NCI-H1436 treated with DMSO at 0.1 percent for 48 hours (cell line): ENCODE data around the gene TMEM37.

Experiments used
- DNase-seq: peaks from one replicate; lab custom pipeline; 2025; lab: John Stamatoyannopoulos, UW

TMEM37 gene

DNA sequence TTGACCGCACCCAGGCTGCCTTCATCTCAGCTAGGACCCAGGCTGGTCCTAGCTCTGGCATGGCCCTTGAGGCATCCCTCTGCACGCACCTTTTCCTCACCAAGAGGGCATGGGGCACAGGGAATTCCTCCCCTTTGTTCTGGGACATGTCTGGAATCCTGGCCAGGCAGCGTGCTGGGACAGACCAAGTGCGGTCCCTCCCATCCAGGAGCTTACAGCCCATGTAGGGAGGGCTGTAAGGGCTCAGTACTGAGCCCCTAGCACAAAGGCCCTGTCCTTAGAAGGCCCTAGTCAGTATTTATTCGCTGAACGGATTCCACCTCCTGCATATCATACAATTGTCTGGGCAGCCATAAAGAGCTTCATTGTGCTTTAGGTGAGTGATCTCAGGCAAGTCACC, 3.0 kb downstream of the TMEM37 start:
- DNase-seq = no peak

DNA sequence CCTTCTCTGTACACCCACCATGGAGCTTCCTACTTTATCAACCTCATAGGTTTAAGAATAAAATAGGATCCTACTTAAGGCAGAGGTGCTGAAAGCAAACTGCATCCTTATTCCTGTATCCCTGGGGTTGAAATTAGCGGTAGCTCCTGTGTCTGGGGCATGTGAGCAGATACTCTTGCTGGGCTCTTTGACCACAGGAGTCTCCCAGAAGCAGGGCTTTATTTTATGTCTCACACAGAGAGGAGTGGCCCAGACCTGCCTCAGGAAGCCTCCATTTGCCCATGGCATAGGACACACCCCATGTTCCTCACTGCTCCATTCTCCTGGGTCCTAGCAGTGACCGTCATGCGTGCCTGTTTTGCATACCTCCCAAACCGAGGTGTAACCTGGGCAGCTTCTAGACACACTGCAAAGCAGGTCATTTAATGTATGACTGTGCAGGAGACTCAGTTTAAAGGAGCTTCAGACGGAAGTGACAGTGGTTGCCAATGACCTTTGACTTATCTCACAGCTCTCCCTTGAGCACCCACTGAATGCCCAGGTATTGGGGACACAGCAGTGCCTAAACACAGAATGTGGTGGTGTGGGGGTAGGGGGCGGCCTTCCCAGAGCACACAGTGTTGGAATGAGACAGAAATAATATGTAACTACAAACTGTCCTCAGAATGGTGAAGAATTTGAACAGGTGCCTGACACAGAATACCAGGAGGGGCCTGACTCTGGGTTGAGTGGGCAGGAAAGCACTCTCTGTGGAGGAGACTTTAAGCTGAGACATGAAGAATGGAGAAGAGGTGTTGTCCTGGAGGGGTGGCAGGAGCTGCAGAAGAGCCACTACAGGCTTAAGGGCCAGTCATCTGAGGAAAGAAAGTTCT, 3.7 kb downstream of the TMEM37 start:
- no peak for DNase-seq

DNA sequence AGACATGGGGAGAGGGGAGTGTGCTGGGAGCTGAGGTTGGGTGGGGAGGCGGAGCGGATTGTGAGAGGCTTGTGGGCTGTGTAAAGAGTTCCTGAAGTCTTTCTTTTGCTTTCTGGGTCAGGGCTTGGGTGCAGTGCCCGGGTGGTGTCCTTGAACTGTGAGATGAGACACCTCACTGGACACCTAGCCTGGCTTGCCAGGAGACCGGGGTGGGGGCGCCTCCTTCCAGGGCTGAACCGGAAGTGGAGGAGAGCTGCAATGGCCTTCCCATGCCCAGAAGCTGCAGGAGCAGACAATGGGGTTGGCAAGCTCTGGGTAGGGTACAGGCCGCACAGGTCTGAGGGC, 4.3 kb downstream of the TMEM37 start:
- DNase-seq = no peak

DNA sequence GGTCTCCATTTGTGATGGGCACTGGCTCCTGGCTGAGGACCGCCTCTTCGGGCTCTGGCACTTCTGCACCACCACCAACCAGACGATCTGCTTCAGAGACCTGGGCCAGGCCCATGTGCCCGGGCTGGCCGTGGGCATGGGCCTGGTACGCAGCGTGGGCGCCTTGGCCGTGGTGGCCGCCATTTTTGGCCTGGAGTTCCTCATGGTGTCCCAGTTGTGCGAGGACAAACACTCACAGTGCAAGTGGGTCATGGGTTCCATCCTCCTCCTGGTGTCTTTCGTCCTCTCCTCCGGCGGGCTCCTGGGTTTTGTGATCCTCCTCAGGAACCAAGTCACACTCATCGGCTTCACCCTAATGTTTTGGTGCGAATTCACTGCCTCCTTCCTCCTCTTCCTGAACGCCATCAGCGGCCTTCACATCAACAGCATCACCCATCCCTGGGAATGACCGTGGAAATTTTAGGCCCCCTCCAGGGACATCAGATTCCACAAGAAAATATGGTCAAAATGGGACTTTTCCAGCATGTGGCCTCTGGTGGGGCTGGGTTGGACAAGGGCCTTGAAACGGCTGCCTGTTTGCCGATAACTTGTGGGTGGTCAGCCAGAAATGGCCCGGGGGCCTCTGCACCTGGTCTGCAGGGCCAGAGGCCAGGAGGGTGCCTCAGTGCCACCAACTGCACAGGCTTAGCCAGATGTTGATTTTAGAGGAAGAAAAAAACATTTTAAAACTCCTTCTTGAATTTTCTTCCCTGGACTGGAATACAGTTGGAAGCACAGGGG, 5.5 kb downstream of the TMEM37 start:
- DNase-seq = no peak

DNA sequence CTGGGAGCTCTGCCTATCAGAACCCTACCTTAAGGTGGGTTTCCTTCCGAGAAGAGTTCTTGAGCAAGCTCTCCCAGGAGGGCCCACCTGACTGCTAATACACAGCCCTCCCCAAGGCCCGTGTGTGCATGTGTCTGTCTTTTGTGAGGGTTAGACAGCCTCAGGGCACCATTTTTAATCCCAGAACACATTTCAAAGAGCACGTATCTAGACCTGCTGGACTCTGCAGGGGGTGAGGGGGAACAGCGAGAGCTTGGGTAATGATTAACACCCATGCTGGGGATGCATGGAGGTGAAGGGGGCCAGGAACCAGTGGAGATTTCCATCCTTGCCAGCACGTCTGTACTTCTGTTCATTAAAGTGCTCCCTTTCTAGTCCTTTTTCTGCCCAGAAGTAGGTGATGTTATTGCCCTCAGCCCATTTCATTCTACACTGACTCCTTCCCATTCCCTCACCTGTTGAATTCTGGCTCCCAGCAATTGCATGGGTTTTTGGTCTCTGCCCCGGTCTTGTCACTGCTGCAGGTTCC, 6.5 kb downstream of the TMEM37 start:
- DNase-seq = no peak

DNA sequence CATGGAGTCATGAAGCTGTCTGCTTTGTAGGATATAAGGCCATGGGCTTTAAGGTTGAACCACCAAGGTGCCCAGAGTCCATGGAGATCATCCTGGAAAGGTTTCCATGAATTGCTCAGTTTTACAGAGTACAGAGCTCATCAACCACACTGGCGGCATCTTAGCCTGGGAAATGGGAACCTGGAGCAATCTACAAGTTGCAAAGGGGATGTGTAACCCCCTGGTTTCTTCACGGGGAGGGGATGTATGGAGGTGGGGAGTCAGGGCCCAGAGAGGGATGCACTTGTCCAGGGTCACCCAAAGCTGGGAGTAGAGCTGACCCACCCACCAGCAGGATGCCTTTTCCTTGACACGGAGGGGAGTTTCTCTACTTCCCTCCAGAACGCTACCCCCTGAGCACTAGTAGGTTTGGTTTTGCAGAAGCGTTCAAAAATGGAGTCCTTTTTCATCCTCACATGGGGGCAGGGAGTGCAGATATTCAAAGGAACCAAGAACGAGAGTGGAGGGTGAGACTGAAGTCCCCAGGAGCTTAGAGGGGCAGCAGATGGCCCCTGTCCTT, 7.2 kb downstream of the TMEM37 start:
- no peak for DNase-seq

DNA sequence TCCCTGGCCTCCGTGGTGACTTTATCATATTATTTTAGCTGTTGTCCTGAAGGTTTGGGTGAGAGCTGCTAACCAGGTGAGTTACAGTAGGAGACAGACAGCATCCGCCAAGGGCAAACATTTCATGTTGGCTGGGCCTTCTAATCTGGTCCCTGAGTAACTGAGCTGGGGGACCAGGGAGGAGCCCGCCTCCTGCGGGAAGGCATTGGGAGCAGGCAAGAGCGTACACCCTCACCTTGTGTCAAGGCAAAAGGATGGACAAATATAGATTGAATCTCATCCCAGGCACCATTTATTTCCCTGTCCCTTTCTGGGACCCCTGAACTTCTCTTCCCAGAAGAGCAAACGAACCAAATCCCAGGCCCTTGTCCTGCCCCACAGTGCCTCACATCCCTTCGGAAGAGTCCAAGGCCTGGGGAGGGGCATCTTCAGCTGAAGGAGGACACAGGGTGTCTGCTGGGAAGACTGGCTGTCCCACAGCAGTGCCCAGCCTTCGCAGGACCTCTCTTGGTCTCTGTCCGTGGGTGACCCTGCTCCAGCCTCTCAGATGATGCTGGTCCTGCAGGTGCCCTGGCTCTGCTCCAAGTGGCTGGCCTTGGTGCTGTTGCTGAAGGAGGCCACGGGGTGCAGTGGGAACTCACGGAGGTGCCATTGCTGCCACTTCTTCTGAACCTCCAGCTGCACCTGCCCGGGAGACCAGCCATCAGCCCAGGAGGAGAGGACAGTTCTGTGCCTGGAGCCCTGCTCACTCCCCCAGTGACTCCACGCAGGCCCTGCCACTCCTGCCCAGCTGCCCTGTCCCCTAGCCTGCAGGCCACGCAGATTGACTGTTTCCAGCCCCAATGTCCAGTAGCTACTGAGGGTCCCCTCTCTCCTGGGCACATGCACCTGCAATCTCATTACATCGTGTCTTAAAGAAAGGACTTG, 8.2 kb downstream of the TMEM37 start:
- no peak for DNase-seq

DNA sequence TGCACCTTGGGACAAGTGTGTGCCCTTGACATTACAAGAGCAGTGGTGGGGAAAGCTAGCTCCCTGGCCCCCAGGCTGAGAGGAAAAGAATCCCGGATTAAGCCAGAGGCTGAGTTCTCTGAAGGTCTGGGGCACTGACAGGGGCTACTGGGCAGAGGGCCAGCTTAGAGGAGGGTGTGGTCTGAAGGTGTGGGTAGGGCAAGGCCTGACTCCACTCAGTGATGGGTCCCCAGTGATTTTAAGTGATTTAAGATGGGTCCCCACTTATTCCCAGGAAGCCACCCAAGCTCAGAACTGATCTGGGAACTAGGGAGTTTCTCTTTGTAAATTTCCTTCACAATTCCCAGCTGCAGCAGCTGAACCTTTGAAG, 8.8 kb downstream of the TMEM37 start:
- no peak for DNase-seq

DNA sequence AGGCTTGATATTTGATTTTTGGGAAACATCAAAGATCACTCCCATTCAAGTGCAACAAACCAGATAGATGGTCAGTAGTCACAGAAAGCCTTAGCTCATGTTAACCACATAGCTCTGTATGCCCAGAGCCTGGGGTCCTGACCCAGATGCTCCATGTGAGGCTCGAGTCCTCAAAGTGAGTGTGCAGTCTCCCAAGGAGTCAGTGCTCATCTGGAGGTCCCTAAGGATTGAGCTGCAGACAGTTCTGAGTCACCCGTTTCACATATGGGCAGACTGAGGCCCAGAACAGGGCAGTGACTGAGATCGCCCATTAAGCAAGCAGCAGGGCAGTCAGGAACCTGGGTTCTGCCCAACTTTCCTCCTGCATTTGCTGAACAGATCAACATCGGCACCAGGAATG, 9.2 kb downstream of the TMEM37 start:
- no peak for DNase-seq

DNA sequence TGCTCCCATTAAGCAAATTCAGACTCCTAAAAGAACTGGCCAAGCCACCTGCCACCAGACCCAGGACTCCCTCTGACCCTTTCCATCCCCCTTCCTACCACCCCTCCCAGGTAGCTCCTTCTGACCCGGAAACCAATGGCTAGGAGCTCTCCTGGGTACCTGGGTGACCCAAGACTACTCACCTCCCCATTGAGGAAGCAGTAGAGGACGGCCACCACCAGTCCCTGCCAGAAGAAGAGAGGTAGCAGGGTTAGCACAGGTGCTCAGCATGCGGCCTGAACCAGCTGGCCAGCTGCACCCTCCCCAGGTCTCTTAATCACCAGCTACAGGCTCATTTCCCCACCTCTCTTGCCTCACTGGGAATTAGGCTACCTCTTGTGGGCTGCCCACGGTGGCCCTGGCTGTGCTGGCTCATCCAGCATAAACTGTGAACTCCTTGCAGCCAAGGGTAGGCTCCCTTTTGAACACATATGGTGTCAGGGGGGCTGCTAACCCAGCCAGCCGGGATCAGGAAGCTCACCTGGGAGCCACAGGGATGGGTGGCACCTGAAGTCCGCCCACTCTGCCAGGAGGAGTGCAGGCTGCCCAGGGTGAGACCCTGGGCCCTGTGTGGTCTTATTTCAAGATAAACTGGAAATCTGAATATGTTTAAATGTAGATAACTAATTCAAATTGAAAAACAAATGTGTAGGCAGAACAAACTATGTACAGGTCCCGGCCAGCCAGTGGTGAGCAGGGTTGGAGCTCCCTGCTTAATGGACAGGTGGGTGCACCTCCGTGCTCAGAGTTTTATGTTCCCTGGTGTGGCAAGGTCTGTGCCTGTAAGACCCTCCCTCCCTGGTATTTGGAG, 9.9 kb downstream of the TMEM37 start:
- no peak for DNase-seq

DNA sequence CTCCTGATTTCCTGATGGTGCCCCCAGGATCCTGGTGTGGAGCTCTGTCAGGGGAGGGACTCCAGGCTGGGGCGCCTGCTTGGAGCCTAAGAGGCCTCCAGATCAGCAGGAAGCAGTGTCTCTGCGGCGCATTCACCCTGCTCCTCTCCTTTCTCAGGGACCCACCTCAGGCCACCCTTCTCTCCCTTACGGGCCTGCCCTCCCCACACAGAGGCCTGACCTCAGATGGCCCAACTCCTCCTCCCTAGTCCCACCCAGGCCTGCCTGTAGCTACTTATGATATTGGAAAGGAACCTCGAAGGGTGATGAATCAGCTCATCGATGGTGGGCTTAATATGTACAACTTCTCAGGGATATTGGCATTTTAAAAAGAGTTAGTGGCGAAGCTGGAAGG, 10.6 kb downstream of the TMEM37 start:
- no peak for DNase-seq

DNA sequence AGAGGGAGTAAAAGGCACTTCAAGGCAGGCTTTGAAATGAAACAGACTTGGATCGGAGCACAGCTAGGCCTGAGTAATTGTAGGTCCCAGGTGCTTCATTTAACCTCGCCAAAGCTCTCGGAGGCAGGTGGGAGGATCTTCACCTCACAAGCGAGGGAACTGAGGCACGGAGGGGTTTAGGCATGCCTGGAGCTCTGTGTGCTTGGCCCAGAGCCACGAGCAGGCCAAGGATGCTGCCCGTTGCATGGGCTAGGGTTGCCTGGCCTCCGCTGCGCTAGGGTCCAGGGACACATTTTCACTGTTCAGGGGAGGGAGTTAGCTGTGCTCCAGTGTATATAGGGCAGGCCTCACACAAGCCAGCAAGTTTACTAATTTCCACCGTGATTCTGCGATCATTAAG, 11.2 kb downstream of the TMEM37 start:
- DNase-seq = no peak

DNA sequence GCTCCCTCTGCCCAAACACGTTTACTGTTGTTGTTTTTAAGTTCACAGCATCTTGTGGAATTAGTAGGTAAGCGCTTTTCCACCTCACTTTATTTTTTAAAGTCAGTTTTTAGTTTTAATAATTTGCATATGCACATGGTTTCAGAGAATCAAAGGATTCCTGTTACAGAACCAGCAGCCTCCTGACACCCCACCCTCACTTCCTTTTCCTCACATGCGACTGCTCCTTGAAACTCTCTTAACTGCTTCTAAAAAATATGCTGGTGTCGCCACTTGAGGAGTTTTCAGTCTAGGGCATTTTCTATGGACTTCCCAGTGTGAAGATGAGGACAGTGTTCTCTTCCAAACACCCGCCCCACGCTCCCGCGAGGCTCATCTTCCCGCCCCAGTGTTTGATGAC, 14.4 kb downstream of the TMEM37 start:
- no peak for DNase-seq

DNA sequence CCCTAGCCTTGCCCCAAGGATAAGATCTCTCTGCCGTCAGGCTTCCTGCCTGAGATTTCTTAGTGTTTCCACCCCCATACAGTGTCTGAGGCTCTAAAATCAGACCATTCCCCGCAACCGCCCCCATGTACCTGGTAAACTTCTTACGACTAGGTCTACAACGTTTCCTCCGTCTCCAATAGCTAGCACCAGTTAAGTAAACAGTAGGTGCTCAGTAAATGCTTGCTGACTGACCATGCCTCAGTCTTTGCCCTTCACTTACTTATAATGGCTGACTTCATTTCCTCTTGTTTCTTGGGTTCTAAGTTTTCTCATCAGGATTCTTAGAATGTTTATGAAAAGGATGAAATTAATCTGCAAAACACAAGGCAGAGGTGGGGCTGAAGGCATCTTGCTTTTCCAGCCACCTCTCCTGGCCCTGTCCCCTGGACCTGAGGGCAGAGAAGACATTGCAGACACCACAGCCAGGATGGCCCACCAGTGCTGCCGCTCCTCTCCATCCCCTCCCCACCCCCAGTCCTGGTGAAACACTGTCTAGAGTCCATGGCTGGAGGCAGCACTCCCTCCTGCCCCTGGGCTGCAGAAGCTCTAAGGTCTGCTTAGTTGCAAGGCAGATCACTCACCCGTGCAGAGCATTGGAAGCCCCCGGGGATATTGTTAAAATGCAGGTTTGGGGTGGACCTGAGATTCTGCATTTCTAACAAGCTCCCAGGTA, 16.9 kb downstream of the TMEM37 start:
- no peak for DNase-seq

DNA sequence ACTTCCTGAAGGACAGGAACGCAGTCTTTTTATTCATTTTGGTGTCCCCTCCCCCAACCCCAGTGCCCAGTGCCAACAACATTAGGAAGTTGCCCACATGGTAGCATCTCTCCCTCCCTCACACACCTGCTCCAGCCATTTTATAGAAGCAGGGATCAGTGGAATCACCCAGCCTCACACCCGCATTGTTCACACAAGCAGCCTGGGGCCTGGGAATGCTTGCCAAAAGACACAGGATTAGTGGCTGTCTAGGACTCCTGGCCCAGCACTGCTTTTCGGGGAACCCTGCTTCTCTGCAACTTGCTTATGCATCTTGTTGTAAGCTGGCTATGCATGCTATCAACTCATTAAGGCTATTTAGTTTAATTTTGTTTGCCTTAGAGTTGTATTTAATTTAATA, 17.9 kb downstream of the TMEM37 start:
- DNase-seq = no peak

DNA sequence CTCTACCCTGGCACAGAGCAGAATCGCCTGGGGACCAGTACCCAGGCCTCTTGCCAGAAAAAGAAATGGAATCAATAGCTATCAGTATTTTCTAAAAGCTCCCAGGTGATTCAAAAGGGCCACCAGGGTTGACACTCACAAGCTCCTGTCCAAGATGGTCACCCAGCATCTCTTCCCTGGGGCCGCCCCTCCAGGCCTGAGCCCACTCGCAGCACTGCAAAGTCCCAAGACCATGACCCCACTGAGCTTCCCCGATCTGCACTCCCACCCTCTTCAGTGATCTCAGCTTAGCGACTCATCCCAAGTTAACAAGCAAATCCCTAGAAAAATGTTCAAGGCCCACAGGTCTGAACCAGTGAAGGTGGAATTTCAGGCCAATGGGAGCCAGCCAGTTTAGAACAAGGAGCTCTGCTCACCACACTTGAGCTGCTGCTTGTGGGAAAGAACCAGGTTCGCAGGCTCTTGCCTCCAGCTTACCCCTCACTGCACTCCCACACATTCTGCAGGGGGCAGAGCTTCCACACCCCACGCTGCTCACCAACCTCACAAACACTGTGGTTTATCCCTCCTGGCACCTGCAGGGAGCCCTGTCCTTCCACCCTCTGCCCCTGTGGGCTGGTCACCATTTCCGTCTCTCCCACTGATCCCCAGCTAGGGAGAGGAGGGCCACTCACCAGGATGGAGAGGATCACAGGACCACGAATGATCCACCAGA, 19.8 kb downstream of the TMEM37 start:
- no peak for DNase-seq

DNA sequence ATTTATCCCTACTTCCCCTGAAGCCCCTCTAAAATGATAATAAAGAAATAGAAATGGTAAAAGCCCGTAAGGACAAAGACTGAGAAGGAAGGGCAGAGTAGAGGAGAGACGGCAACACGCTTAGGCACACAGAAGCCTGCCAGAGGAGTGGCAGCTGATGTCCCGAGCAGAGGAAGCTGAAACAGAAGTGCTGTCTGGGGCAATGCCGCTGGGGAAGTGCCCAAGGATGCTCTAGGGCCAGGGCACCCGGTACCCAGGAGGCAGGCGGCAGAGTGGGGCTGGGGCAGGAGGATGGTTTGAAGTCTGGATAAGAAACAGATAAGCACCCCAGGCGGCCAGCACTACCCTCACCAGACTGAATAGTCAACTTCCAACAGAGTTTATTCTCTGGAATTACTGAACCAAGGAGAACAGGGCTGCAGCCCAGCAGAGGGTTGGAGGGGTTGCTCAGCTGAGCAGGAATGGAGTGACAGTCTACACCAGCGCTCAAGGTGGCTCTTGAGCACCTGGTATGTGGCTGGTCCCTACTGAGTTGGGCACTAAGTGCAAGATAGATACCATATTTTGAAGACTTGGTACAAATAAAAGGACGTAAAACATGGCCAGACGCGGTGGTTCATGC, 22.4 kb downstream of the TMEM37 start:
- no peak for DNase-seq

DNA sequence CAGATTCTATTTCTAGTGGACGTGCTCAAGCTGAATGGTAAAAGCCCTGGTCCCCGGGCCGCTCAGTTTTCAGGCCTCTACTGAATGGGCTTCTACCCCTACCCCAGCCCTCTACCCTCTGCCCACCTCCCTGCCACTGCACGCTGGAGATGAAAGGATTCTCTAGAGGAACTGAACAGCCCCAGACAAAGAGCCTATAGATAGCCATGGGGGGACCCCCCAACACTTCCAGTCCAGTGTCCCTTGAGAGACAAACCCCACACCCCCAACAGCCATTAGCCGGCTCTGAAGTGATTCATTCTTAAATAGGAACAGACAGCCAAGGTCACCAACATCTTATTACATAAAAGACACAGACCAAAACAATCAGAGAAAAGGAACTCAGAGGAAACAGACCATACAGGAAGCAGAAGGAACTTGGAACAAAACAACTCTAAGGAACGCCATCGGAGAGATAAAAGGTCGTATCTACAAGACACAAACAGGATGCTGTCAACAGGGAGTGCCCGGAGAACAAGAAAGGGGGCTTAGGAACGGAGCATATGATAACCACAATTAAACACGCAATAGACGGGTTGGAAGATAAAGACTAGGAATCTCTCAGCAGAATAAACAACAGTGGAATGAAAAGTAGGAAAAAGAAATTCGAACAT, 23.5 kb downstream of the TMEM37 start:
- DNase-seq = no peak

DNA sequence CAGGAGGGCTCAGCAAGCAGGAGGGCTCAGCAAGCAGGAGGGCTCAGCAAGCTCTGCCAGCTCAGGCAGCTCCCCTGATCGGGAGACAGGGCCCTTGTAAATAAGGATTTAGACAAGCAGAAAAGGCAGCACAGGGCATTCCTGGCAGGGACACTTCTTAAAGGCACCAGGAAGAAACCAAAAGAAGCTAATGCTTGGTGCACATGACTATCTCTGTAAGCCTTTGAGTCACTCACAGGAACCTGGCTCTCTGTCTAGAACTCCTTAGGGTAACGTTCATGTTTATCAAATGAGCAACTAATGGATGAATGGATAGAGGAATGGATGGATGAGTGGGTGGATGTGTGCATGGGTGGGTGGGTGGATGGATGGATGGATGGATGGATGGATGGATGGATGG, 28.4 kb downstream of the TMEM37 start:
- DNase-seq = no peak
